ENCODE results near the gene GALNT17. TPM values are rescaled to one million over a fixed set of nuclear protein-coding genes. Genes with fewer than 3 reads are reported as not detected.
A peak's percentile ranks its signal among the peaks of the same experiment; 100 is the strongest.

Gene GALNT17
- total and polyA plus RNA-seq, 4 donors = 1.3 to 22.4 (median 4.0) TPM

DNA sequence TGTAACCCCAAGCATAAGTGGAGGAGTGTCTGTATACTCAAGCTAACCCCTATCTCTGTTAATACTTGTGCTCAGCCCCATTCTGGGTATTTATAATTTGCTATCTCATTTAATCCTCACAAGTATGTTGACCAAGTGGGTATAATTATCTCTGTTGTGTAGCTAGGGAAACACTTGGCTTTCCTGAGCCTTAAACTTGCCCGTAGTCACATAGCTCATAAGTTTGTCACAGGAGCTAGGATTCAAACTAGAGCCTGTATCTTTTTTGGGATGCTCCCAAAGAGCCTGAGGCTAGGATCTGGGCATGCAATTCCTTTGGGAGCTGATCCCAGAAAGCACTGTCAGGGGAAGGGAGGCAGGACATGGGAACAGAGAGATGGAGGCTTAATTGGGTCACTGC lies 377.4 kb downstream of the GALNT17 start:
- WGBS, 2 donors = 45 to 54% methylated on average over 1 of the region's 1 CpG
- ATAC-seq (ENCODE audit: low FRiP score) = no peak
- H3K27ac ChIP-seq (ENCODE audit: low read depth in 1 of 2, low read length in 2 of 2) = no peak overlapping the region
- DNase-seq = no peak
- H3K36me3 ChIP-seq (ENCODE audit: control insufficient read depth in 1 of 2, insufficient read depth in 2 of 2, low read length in 1 of 2) = no peaks in the 10 kb centered on the region
- no peaks in the 10 kb centered on the region for H3K4me1 ChIP-seq (ENCODE audit: control insufficient read depth in 1 of 2, insufficient read depth in 2 of 2, low read length in 2 of 2)
- H3K9me3 ChIP-seq (ENCODE audit: control insufficient read depth, low read length) = no peaks in the 10 kb centered on the region
- no peak overlapping the region for H3K4me3 ChIP-seq (ENCODE audit: low read length in 2 of 2)
- intact Hi-C loops (cut with DNase I) = no loop called here
- H3K27me3 ChIP-seq (ENCODE audit: control insufficient read depth in 1 of 2, insufficient read depth in 2 of 2, low read length in 1 of 2) = no peaks in the 10 kb centered on the region

- intact Hi-C loops (cut with DNase I) = no loop called here
- ATAC-seq (ENCODE audit: low FRiP score) = no peak
Measured at GRCh38 chr7:71511361-71511807, 379.4 kb downstream of the GALNT17 start.

DNA sequence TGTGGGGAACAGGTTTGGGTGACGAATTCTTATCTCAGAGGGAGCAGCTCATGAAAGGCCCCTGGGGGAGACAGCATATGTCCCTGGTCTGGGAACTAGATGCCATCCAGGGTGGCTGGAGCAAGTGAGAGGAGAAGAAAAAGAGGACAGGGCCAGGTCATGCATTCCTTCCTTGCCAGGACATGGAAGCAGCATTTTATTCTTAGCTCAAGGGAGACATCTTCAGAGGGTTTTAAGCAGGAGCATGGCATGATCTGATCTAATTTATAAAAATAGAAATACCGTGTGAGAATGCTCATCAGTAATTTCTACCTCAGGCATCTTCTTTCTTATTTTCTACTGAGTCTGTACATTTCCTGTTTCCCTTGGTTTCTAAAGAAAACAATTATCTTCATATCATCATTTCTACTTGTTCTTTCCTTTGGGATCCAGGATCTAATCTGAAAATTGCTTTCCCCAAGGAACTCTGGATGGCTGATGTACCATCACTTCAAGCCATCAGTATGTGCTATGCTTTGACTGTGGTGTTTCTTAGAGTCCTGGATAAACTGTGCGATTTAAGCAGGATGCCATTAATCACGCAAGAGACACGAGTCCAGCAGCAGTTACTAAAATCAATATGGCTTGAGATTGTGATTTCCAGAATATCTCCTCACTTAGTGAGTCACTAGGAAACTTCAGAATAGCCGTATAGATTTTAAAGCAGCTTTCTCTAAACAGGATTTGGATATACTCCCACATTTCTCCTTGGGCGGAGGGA lies 386.2 kb downstream of the GALNT17 start:
- intact Hi-C loops (cut with DNase I) = no loop called here
- WGBS, 2 donors = 54 to 64% methylated on average over 7 of the region's 7 CpGs

More at GRCh38 chr7:71511361-71511807, 379.4 kb downstream of the GALNT17 start:
- H3K27me3 ChIP-seq (ENCODE audit: control insufficient read depth in 1 of 2, insufficient read depth in 2 of 2, low read length in 1 of 2) = no peaks in the 10 kb centered on the region
- no peak for DNase-seq
- no peaks in the 10 kb centered on the region for H3K9me3 ChIP-seq (ENCODE audit: control insufficient read depth, low read length)
- WGBS, 2 donors = 89 to 97% methylated on average over 3 of the region's 3 CpGs
- H3K4me1 ChIP-seq (ENCODE audit: control insufficient read depth in 1 of 2, insufficient read depth in 2 of 2, low read length in 2 of 2) = no peaks in the 10 kb centered on the region
- H3K27ac ChIP-seq (ENCODE audit: low read depth in 1 of 2, low read length in 2 of 2) = no peak overlapping the region
- no peak overlapping the region for H3K4me3 ChIP-seq (ENCODE audit: low read length in 2 of 2)
- H3K36me3 ChIP-seq (ENCODE audit: control insufficient read depth in 1 of 2, insufficient read depth in 2 of 2, low read length in 1 of 2) = no peaks in the 10 kb centered on the region

DNA sequence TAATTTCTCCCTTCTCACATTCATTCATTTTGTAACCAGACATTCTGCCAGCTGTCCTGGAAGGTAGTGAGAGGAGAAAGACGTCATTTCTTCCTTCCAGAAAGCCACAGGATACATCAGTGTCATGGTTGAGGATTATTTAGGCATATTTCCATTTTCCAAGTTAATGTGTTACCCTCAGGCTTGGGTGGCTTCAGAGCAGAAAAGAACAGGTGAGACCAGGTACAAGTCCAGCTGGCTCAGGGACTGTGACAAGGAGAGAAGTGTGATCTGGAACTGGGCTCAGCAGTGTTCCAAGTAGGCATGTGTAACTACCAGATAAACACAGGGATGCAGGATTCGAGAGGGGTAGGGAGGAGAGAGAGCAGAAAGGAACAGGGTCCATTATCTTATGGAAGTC lies 386.9 kb downstream of the GALNT17 start:
- WGBS, 2 donors = 87 to 88% methylated on average over 2 of the region's 2 CpGs
- intact Hi-C loops (cut with DNase I) = no loop called here

More for the DNA sequence above, 386.2 kb downstream of the GALNT17 start:
- H3K9me3 ChIP-seq (ENCODE audit: control insufficient read depth, low read length) = no peaks in the 10 kb centered on the region
- DNase-seq (no peak), ATAC-seq (ENCODE audit: low FRiP score) (no peak)
- H3K27me3 ChIP-seq (ENCODE audit: control insufficient read depth in 1 of 2, insufficient read depth in 2 of 2, low read length in 1 of 2) = no peaks in the 10 kb centered on the region
- no peak overlapping the region for H3K4me3 ChIP-seq (ENCODE audit: low read length in 2 of 2)
- no peaks in the 10 kb centered on the region for H3K4me1 ChIP-seq (ENCODE audit: control insufficient read depth in 1 of 2, insufficient read depth in 2 of 2, low read length in 2 of 2)
- H3K27ac ChIP-seq (ENCODE audit: low read depth in 1 of 2, low read length in 2 of 2) = no peak overlapping the region
- H3K36me3 ChIP-seq (ENCODE audit: control insufficient read depth in 1 of 2, insufficient read depth in 2 of 2, low read length in 1 of 2) = no peaks in the 10 kb centered on the region

DNA sequence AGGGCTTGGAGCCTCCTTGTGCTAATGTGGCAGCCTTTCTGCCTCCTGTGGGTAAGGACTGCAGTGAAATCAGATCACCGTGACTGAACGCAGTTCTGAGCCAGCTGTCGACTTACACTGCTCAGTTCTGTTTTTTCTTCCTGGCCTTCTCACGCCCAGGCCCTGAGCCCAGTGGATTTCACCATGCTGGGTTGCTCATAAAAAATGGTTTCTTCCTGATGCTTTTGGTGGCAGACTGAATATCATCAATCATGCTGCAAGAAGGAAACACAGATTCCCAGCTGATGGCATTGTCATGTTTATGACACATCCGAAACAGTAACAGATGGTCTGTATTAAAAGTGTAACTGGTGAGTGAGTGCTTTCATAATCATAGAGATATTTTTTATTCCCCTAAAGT lies 389.6 kb downstream of the GALNT17 start:
- WGBS, 2 donors = 31 to 52% methylated on average over 5 of the region's 5 CpGs

More for the DNA sequence above, 386.9 kb downstream of the GALNT17 start:
- Histone ChIP-seq H3K4me1 (ENCODE audit: control insufficient read depth in 1 of 2, insufficient read depth in 2 of 2, low read length in 2 of 2) (no peaks in the 10 kb centered on the region), H3K4me3 (ENCODE audit: low read length in 2 of 2) (no peak overlapping the region), H3K36me3 (ENCODE audit: control insufficient read depth in 1 of 2, insufficient read depth in 2 of 2, low read length in 1 of 2) (no peaks in the 10 kb centered on the region), H3K27me3 (ENCODE audit: control insufficient read depth in 1 of 2, insufficient read depth in 2 of 2, low read length in 1 of 2) (no peaks in the 10 kb centered on the region), H3K27ac (ENCODE audit: low read depth in 1 of 2, low read length in 2 of 2) (no peak overlapping the region), H3K9me3 (ENCODE audit: control insufficient read depth, low read length) (no peaks in the 10 kb centered on the region)
- ATAC-seq (ENCODE audit: low FRiP score) (no peak), DNase-seq (no peak)

GRCh38 chr7:71526106-71526505 lies 394.2 kb downstream of the GALNT17 start:
- DNase-seq (no peak), ATAC-seq (ENCODE audit: low FRiP score) (no peak)
- intact Hi-C loops (cut with DNase I) = no loop called here
- Histone ChIP-seq H3K9me3 (ENCODE audit: control insufficient read depth, low read length) (no peaks in the 10 kb centered on the region), H3K27me3 (ENCODE audit: control insufficient read depth in 1 of 2, insufficient read depth in 2 of 2, low read length in 1 of 2) (no peaks in the 10 kb centered on the region), H3K27ac (ENCODE audit: low read depth in 1 of 2, low read length in 2 of 2) (no peak overlapping the region), H3K4me1 (ENCODE audit: control insufficient read depth in 1 of 2, insufficient read depth in 2 of 2, low read length in 2 of 2) (no peaks in the 10 kb centered on the region), H3K4me3 (ENCODE audit: low read length in 2 of 2) (no peak overlapping the region), H3K36me3 (ENCODE audit: control insufficient read depth in 1 of 2, insufficient read depth in 2 of 2, low read length in 1 of 2) (no peaks in the 10 kb centered on the region)
- 94% methylated on average over 7 of the region's 7 CpGs for WGBS, 2 donors

More for the DNA sequence above, 389.6 kb downstream of the GALNT17 start:
- intact Hi-C loops (cut with DNase I) = no loop called here
- Histone ChIP-seq H3K4me1 (ENCODE audit: control insufficient read depth in 1 of 2, insufficient read depth in 2 of 2, low read length in 2 of 2) (no peaks in the 10 kb centered on the region), H3K4me3 (ENCODE audit: low read length in 2 of 2) (no peak overlapping the region), H3K9me3 (ENCODE audit: control insufficient read depth, low read length) (no peaks in the 10 kb centered on the region), H3K27ac (ENCODE audit: low read depth in 1 of 2, low read length in 2 of 2) (no peak overlapping the region), H3K27me3 (ENCODE audit: control insufficient read depth in 1 of 2, insufficient read depth in 2 of 2, low read length in 1 of 2) (no peaks in the 10 kb centered on the region), H3K36me3 (ENCODE audit: control insufficient read depth in 1 of 2, insufficient read depth in 2 of 2, low read length in 1 of 2) (no peaks in the 10 kb centered on the region)
- DNase-seq = peak in 1 of 2 donors; percentile 46
- ATAC-seq (ENCODE audit: low FRiP score) = no peak

GRCh38 chr7:71527213-71527612 lies 395.3 kb downstream of the GALNT17 start:
- no peak for ATAC-seq (ENCODE audit: low FRiP score)
- Histone ChIP-seq H3K9me3 (ENCODE audit: control insufficient read depth, low read length) (no peaks in the 10 kb centered on the region), H3K27ac (ENCODE audit: low read depth in 1 of 2, low read length in 2 of 2) (no peak overlapping the region), H3K4me1 (ENCODE audit: control insufficient read depth in 1 of 2, insufficient read depth in 2 of 2, low read length in 2 of 2) (no peaks in the 10 kb centered on the region), H3K27me3 (ENCODE audit: control insufficient read depth in 1 of 2, insufficient read depth in 2 of 2, low read length in 1 of 2) (no peaks in the 10 kb centered on the region), H3K4me3 (ENCODE audit: low read length in 2 of 2) (no peak overlapping the region), H3K36me3 (ENCODE audit: control insufficient read depth in 1 of 2, insufficient read depth in 2 of 2, low read length in 1 of 2) (no peaks in the 10 kb centered on the region)
- WGBS, 2 donors = 77 to 82% methylated on average over 5 of the region's 5 CpGs
- intact Hi-C loops (cut with DNase I) = no loop called here
- DNase-seq = no peak

DNA sequence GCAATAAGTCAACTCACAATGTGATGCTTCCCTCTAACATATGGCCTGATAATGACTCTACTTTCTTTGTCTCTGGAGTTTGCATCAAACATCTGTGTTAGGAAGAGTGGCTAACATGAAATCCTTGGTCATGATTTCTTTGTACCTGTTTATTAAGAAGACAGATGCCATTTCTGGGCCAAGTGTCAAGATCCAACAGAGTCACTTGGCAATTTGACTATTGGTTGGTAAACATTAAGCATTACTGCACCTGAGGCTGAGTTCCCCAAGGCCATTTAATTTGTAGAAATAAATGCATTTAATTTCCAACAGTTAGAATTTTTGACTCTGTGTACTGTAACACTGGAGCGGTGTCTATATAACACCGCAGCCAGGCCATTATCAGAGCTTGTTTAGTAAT lies 403.7 kb downstream of the GALNT17 start:
- intact Hi-C loops (cut with DNase I) = no loop called here
- WGBS, 2 donors = 98 to 99% methylated on average over 2 of the region's 2 CpGs

DNA sequence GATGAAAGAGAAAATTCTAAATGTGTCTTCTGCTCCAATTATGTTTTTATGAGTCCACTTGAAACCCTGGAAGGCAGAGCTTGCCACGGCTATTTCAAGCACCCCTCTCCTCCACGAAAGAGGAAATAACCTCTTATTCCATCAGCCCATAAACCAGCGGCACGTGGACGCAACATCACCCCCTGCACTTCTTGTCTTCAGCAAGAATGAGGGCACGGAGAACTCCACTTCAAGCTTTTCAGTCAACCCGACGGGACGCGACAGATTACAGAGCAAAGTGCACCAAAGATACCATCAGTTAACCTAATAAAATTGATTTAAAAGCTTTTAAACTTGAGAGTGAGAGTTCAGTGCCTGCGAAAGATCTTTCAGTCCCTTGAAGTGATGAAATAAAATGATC lies 406.3 kb downstream of the GALNT17 start:
- H3K27ac ChIP-seq (ENCODE audit: low read depth in 1 of 2, low read length in 2 of 2) = no peak overlapping the region
- intact Hi-C loops (cut with DNase I) = no loop called here
- no peak overlapping the region for H3K4me3 ChIP-seq (ENCODE audit: low read length in 2 of 2)
- no peaks in the 10 kb centered on the region for H3K27me3 ChIP-seq (ENCODE audit: control insufficient read depth in 1 of 2, insufficient read depth in 2 of 2, low read length in 1 of 2)
- peaks cover 2% of the 10 kb centered on the region for H3K9me3 ChIP-seq (ENCODE audit: control insufficient read depth, low read length)
- no peaks in the 10 kb centered on the region for H3K36me3 ChIP-seq (ENCODE audit: control insufficient read depth in 1 of 2, insufficient read depth in 2 of 2, low read length in 1 of 2)
- DNase-seq = no peak
- no peaks in the 10 kb centered on the region for H3K4me1 ChIP-seq (ENCODE audit: control insufficient read depth in 1 of 2, insufficient read depth in 2 of 2, low read length in 2 of 2)
- WGBS, 2 donors = 69 to 79% methylated on average over 11 of the region's 11 CpGs
- ATAC-seq (ENCODE audit: low FRiP score) = no peak

More for the DNA sequence above, 403.7 kb downstream of the GALNT17 start:
- no peak for ATAC-seq (ENCODE audit: low FRiP score)
- Histone ChIP-seq H3K9me3 (ENCODE audit: control insufficient read depth, low read length) (peaks cover 2% of the 10 kb centered on the region), H3K27me3 (ENCODE audit: control insufficient read depth in 1 of 2, insufficient read depth in 2 of 2, low read length in 1 of 2) (no peaks in the 10 kb centered on the region), H3K4me3 (ENCODE audit: low read length in 2 of 2) (no peak overlapping the region), H3K36me3 (ENCODE audit: control insufficient read depth in 1 of 2, insufficient read depth in 2 of 2, low read length in 1 of 2) (no peaks in the 10 kb centered on the region), H3K4me1 (ENCODE audit: control insufficient read depth in 1 of 2, insufficient read depth in 2 of 2, low read length in 2 of 2) (no peaks in the 10 kb centered on the region), H3K27ac (ENCODE audit: low read depth in 1 of 2, low read length in 2 of 2) (no peak overlapping the region)
- no peak for DNase-seq
